HEK293T (cell line): Measurements from ENCODE around the gene CEACAM19.

Experiments
- ARNT ChIP-seq: fragments of 450-650 bp; IDR thresholded peaks from 2 replicates; pipeline ENCODE4 v1.6.1; 2017; ENCODE audit warnings: mild to moderate bottlenecking
- CTBP1 ChIP-seq: fragments of 450-650 bp; IDR thresholded peaks from 2 replicates; pipeline ENCODE4 v1.6.1; 2016; ENCODE audit warnings: borderline replicate concordance
- ELF4 ChIP-seq: fragments of 450-650 bp; IDR thresholded peaks from 2 replicates; pipeline ENCODE4 v1.6.1; 2017; ENCODE audit warnings: antibody characterized with exemption
- FOXA1 ChIP-seq: fragments of 450-650 bp; IDR thresholded peaks from 2 replicates; pipeline ENCODE4 v1.6.1; 2016; ENCODE audit warnings: mild to moderate bottlenecking
- FOXK2 ChIP-seq: fragments of 450-650 bp; IDR thresholded peaks from 2 replicates; pipeline ENCODE4 v1.6.1; 2016; ENCODE audit warnings: mild to moderate bottlenecking
- FOXM1 ChIP-seq: fragments of 450-650 bp; IDR thresholded peaks from 2 replicates; pipeline ENCODE4 v1.6.1; 2017; ENCODE audit warnings: mild to moderate bottlenecking, borderline replicate concordance
- PKNOX1 ChIP-seq: fragments of 450-650 bp; IDR thresholded peaks from 2 replicates; pipeline ENCODE4 v1.6.1; 2016
- SP1 ChIP-seq: fragments of 450-650 bp; IDR thresholded peaks from 2 replicates; pipeline ENCODE4 v1.6.1; 2017
- SUZ12 ChIP-seq: fragments of 450-650 bp; IDR thresholded peaks from 2 replicates; pipeline ENCODE4 v1.6.1; 2016; ENCODE audit warnings: mild to moderate bottlenecking
- TARDBP ChIP-seq: fragments of 450-650 bp; IDR thresholded peaks from 2 replicates; pipeline ENCODE4 v1.6.1; 2016
- ZNF384 ChIP-seq: fragments of 450-650 bp; IDR thresholded peaks from 2 replicates; pipeline ENCODE4 v1.6.1; 2016

GRCh38 chr19:44642377-44642776, 28.9 kb upstream of the CEACAM19 start:
- TF ChIP-seq ELF4 = no peak
- TF ChIP-seq SUZ12 = no peak
- no peak for TF ChIP-seq FOXA1
- no peak for TF ChIP-seq ARNT
- TF ChIP-seq SP1 = no peak
- no peak for TF ChIP-seq FOXM1
- no peak for TF ChIP-seq ZNF384
- TF ChIP-seq CTBP1 = no peak
- no peak for TF ChIP-seq TARDBP
- no peak for TF ChIP-seq FOXK2
- no peak for TF ChIP-seq PKNOX1
